GM18873 (cell line): Measurements from ENCODE around the gene TGFBR2.

Experiments
- ATAC-seq: cut with Tn5 transposase; IDR thresholded peaks from one replicate; pipeline ENCODE4 v1.9.1; 2021; ENCODE audit warnings: mild to moderate bottlenecking, moderate library complexity, moderate number of reproducible peaks; ENCODE audit not compliant: unreplicated experiment, low FRiP score

TGFBR2 gene

DNA sequence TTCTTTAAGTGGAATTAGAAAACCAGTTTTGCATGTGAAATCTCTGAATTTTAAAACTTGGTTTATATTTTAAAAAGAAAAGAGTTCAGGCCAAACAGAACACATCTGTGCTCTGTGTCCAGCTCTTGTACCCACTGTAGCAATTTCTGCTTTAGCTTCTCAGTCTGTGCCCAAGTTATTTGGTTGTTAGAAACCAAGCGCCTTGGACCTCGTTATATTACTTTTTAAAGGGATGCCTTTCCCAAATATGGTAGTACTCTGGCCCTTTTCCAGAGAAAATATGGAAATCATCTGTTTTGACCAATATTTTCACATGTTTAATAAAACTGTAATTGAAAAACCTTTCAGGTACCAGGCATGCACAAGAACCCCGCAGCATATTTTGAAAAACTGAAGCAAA lies 27.3 kb downstream of the TGFBR2 start:
- ATAC-seq, result no peak

GRCh38 chr3:30634761-30635735 lies 28.6 kb downstream of the TGFBR2 start:
- ATAC-seq, result no peak

DNA sequence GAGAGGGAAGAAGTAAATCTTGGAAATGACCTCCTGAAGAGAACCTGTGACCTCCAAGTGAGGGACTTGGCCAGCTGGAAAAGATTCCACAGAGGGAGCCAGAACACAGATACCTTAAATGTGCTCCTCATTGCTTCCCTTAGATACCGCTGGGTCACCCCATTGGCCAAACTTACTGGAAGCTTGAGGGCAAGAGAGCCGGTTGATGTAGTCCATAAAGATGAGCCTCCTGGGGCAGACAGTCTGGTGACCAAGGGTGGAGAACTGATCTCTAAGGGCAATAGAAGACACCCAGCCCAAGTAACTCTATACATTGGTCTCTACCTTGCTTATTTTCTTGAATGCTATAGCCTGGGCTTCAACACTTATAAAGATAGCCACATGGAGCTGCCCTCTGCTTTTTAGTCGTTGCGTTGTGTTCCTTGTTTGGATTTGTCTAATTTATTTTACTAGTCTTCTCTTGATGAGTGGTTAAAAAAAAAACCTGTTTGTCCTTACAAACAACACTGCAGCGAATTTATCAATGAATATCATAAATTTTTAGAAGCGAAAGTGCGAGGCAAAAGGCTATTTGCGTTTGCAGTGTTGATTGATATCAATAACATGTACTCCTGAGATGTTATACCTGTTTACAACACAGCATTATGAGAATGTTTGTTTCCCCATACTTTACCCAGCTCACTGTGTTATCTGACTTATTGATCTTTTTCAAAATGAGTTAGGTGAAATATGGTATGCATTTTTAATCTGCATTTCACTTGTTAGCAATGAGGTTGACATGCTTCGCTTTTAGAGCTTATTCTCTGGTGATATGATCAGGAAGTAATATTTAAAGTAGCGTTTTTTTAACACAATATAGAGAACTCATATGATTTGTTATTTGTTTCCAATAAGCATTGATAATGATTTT lies 31.2 kb downstream of the TGFBR2 start:
- no peak for ATAC-seq

DNA sequence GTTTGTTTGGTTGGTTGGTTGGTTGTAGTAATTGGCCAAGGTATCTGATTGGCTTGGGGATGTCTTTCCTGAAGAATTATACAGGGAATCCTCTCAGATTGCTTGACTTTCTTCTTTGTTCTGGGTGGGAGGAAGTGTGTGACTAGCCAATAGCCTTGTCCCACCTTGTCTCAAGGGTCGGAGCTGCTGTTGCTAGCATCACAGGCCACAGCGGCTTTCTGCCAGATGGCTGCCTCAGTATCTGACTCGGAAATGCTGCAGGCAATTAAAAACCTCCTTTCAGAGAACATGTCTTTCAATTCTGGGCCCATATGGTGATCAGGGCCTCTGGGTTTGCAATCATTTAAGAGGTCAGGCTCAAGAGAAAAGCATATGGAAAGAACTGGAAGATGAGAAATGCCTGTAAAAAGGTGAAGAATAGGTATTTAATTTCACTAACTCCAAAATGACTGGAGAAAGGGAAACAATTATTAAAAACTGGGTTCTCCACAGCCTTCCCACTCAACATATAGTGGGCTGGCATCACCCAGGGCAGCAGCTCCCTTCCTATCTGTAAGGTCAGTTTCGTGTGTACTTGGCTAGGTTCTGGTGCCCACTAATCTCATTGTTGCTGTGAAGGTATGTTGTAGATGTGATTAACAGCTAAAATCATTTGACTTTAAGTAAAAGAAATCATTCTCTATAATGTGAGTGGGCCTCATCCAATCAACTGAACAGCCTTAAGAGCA lies 32.4 kb downstream of the TGFBR2 start:
- ATAC-seq, result no peak

DNA sequence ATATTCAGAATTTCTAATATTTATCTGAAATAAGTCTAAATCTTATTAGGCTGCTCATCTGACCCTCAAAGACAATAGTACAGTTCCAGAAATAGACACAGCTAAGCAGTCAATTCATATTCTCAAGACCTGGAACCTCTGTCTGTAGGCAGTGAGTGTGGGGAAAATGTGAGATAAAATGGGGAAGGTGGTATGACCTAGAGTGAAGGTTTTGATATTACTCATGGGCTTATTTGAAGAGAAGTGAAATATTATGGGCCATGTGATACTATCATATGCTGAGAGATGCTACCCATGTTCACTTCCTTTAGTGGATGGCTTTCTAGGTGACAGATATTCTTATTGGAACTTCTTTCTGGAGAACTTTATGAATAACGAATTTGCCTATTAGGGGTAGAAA lies 33.5 kb downstream of the TGFBR2 start:
- ATAC-seq, result peak; percentile 86

- ATAC-seq, result no peak
These were observed 34.5 kb downstream of the TGFBR2 start for GRCh38 chr3:30640851-30641250.

- ATAC-seq, result no peak
These were observed 35.2 kb downstream of the TGFBR2 start for GRCh38 chr3:30641416-30642251.

DNA sequence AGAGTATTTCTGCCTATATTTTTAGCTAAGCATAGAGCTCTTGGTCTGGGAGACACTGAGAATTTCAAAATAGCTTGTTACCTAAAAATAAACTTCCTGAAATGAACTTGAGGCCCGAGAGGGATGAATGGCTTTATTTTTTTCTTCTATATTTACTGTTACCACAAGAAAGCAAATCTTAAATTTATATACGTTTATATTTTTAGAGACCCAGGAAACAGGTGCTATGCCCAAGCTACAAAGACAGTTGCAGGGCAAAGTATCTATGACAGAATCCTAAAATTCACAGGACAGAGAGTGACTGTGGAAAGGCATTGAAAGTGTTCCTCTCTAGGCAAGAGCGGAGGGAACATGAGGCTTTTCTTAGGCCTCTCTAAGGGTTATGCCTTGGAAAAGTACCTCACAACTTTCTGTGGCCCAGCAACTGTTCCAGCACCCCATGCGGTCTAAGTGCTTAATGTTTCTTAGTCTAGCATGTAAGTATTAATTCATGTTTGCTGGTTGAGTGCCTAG lies 36.5 kb downstream of the TGFBR2 start:
- ATAC-seq, result no peak

DNA sequence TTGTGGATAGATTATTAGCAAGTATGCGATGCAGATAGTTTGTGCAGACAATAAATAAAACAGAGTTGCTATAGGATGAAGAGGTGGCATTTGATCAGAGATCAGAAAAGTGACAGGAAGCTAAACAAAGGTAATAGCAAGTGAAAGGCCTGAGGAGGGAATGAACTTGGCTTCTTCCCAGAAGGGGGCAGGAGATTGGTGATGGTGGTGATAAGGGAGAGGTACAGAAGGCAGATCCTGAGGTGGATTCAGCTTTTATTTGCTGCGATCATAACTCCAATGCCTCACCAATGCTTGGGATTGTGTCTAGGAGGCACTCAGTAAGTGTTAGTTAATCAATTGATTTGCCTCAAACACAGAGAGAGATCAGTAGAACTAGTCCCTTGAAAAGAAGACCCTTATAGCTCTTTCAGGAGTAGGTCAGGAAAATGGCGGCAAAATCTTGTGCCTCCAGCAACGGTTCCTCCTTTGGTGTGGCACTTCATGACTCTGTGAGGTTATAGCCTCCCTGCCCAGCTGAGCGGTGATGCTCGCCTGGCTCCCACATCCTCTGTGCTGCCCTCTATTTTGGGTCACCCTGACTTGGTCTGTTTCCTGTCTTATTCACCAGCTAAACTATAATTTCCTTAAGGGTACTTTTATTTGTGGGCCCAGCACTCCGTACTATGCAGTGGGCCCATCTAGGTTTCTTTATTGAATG lies 37.5 kb downstream of the TGFBR2 start:
- ATAC-seq, result no peak

DNA sequence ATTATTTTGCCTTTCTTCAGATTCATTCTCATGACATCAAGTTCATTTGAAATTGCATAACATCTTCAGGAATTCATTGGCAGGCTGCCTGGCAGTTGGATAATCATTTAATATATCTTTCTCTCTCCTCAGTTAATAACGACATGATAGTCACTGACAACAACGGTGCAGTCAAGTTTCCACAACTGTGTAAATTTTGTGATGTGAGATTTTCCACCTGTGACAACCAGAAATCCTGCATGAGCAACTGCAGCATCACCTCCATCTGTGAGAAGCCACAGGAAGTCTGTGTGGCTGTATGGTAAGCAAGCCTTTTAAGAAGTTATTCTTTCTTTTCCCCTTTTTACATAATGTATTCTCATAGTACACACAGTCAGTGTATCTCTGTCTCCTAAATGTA lies 38.2 kb downstream of the TGFBR2 start:
- peak; percentile 64 for ATAC-seq

DNA sequence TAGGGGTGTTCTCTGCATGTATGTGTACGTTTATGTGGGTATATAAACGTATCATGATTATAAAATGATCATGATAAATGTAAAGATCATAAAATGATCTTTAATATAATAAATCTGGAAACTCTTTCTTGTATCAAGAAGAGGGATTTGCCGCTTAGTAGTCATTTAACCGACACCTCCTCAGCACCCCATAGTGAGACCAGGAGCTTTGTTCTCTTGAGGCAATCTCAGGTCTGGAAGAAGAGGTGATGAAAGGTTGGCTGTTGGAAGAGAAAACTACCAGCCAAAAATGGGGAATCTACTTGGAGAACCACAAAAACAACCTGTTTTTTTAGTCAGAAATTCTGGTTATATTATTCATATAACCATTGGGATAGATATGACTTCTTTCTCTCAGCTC lies 38.7 kb downstream of the TGFBR2 start:
- no peak for ATAC-seq

GRCh38 chr3:30646181-30646876 lies 39.9 kb downstream of the TGFBR2 start:
- no peak for ATAC-seq

GRCh38 chr3:30646961-30647752 lies 40.8 kb downstream of the TGFBR2 start:
- no peak for ATAC-seq

DNA sequence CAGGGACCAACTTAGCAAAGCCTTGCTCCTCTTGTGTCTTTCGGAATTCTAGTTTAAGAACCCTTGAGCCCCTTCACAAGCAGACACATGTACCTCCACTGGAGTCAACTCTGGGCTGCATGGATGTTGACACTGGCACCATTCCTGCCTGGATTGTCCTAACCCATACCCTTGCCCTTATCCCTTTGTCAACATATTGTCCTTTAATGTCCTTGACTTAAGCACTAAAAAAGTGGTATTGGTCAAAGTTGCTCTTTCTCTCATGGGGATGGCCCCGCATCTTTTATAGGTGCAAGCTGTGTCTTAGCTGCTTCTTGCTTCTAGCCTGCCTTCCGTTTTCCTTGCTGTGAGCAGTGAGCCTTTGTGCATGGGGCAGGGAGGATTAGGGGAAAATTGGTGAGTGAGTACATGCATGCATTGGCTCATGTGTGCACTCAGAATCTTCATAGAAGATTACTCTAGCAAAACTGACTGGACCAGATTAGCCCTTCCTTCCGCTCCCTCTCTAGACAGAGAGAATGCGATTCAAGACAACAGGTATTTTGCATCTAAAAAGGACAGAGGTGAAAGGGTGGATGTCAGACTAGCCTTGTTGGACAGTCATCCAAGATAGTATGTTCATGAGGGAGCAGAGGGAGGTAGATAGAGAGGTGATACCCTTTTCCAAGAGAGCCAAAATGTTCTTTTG lies 42.4 kb downstream of the TGFBR2 start:
- ATAC-seq, result no peak

GRCh38 chr3:30649572-30650318 lies 43.3 kb downstream of the TGFBR2 start:
- peak; percentile 53 for ATAC-seq

DNA sequence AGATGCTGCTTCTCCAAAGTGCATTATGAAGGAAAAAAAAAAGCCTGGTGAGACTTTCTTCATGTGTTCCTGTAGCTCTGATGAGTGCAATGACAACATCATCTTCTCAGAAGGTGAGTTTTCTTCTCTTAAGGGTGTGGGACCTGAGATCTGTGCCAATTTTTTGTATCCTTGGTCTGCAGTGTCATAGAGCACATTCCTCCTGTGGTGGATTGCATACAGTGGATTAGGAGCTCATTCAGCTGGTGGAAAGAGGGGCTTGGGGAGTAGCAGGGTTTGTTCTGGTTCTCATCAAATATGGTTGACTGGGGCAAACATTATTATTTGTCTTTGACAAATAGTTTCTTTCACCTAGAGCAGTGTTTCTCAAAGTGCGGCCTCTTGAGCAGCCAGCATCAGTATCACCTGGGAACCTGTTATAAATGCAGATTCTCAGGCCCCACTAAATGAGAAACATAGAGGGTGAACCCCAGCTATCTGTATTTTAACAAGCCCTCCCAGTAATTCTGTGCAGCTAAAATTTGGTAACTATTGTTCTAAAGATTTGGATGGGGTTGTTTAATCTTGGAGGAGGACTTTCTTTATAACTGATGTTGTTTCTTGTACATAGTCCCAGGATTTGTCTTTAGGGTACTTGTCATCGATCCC lies 44.1 kb downstream of the TGFBR2 start:
- ATAC-seq, result no peak
